Muscle layer of colon (tissue), 2 donors: ENCODE measurements around the gene CCDC9B.

ENCODE experiments used
- H3K27ac ChIP-seq: one replicate; pipeline ENCODE4 v1.7.0; 2013; ENCODE audit warnings: low read depth, mild to moderate bottlenecking, low read length, moderate library complexity
- H3K27me3 ChIP-seq, 2 donors: one replicate each; pipeline ENCODE4 v1.7.0; 2013; ENCODE audit warnings: low read length in 2 of 2, mild to moderate bottlenecking in 2 of 2; ENCODE audit not compliant: insufficient read depth in 2 of 2, control insufficient read depth in 1 of 2
- H3K36me3 ChIP-seq: one replicate; pipeline ENCODE4 v1.7.0; 2013; ENCODE audit warnings: mild to moderate bottlenecking, low read length; ENCODE audit not compliant: insufficient read depth
- H3K4me1 ChIP-seq: one replicate; pipeline ENCODE4 v1.7.0; 2013; ENCODE audit warnings: mild to moderate bottlenecking, low read length; ENCODE audit not compliant: insufficient read depth
- H3K4me3 ChIP-seq, 2 donors: one replicate each; pipeline ENCODE4 v1.7.0; 2013; ENCODE audit warnings: low read length in 2 of 2, low read depth in 1 of 2, mild to moderate bottlenecking in 1 of 2, moderate library complexity in 1 of 2
- H3K9ac ChIP-seq: one replicate; pipeline ENCODE4 v1.7.0; 2013; ENCODE audit warnings: low read length
- H3K9me3 ChIP-seq: one replicate; pipeline ENCODE4 v1.7.0; 2013; ENCODE audit warnings: mild to moderate bottlenecking, low read length
- donor health status: abdominal sarcoma.
- donor health status: Adenocarcinoma of cecum.

CCDC9B gene

DNA sequence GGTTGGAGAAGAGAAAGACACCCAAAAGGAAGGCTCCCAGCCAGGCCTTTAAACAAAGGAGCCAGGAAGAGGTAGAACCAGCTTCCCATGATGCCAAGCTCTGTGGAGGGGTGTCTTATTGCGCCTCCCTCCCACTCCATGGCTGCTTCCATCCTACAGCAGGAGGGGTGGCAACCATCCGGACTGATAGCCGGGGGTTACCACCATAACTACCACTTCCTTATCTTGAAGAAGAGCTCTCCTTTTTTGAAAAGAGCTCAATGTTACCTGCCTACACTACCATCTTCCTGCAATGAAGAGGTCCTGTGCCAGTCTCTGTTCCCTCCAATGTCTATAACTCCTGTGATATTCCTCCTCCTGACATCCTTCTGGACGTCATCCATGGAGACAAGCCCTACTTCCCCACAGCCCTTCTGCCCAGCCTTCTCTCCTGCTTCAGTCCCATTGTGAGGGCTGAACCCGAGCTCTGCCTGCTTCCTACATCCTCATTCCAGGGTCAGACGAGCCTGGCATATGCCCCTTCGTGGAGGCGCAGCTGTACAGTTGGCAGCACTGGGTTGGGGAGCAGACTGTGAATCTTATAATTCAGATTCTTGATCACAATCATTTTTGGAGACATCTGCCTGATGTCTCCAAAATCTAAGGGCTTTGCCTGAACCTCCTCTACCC lies 8.5 kb downstream of the CCDC9B start:
- H3K4me3 ChIP-seq, result no peak overlapping the region
- H3K27me3 ChIP-seq, result no peaks in the 10 kb centered on the region
- peaks cover 31% of the 10 kb centered on the region for H3K36me3 ChIP-seq
- peaks cover 94% of the 10 kb centered on the region for H3K4me1 ChIP-seq
- H3K9ac ChIP-seq, result no peak overlapping the region
- H3K27ac ChIP-seq, result peak overlapping the region; percentile 95
- H3K9me3 ChIP-seq, result no peaks in the 10 kb centered on the region

DNA sequence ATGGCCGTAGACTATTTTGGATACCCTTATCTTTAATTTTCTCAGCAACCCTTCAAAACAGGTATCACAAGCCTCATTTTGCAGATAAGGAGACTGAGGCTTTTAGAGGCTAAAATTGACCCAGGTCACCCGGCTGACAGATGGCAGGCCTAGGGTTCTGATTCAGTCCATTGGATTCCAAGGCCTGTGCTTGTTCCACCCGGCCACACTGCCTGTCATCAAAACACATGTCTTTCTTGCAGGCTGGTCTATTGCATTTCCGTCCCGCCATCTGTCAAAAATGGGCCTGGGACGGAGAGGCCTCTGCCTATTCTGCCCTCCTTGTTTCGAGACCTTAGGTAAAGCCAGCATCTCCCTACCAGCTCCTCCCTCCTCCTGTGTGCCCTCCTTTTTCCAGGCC lies 9.1 kb downstream of the CCDC9B start:
- H3K27me3 ChIP-seq, result no peaks in the 10 kb centered on the region
- H3K4me3 ChIP-seq, result no peak overlapping the region
- H3K27ac ChIP-seq, result peak overlapping the region; percentile 95
- no peak overlapping the region for H3K9ac ChIP-seq
- H3K4me1 ChIP-seq, result peaks cover 94% of the 10 kb centered on the region
- H3K9me3 ChIP-seq, result no peaks in the 10 kb centered on the region
- peaks cover 33% of the 10 kb centered on the region for H3K36me3 ChIP-seq

- Histone ChIP-seq H3K27me3 (no peaks in the 10 kb centered on the region), H3K9ac (peak overlapping the region; percentile 55), H3K27ac (peak overlapping the region; percentile 95), H3K9me3 (no peaks in the 10 kb centered on the region), H3K4me1 (peaks cover 94% of the 10 kb centered on the region), H3K4me3 (no peak overlapping the region), H3K36me3 (peaks cover 31% of the 10 kb centered on the region)
Measured at GRCh38 chr15:40331026-40331425, 9.7 kb downstream of the CCDC9B start.

- no peak overlapping the region for H3K4me3 ChIP-seq
- peak overlapping the region; percentile 55 for H3K9ac ChIP-seq
- no peaks in the 10 kb centered on the region for H3K9me3 ChIP-seq
- H3K4me1 ChIP-seq, result peaks cover 91% of the 10 kb centered on the region
- H3K27ac ChIP-seq, result peak overlapping the region; percentile 95
- peaks cover 25% of the 10 kb centered on the region for H3K36me3 ChIP-seq
- H3K27me3 ChIP-seq, result no peaks in the 10 kb centered on the region
Measured at GRCh38 chr15:40330368-40330836, 10.3 kb downstream of the CCDC9B start.

DNA sequence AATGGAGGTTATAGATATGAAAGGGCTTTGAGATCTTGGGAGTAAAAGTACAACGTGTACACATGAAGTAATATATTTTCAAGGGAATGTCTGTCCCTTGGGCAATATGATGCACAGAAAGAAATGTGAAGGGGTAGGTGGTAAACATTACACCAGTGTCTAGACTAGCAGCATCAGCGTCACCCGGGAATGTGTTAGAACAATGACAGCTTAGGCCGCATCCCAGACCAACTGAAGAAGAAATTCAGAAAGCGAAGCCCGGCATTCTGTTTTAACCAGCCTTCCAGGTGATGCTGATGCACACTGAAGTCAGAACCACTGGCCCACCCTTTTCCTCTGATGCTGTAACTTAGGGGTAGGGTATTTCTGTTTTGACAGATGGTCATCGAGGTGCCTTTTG lies 10.9 kb downstream of the CCDC9B start:
- no peak overlapping the region for H3K9ac ChIP-seq
- no peaks in the 10 kb centered on the region for H3K9me3 ChIP-seq

GRCh38 chr15:40328751-40329150 lies 12.0 kb downstream of the CCDC9B start:
- H3K27me3 ChIP-seq, result no peaks in the 10 kb centered on the region
- peak overlapping the region in 1 of 2 donors; percentile 71 for H3K4me3 ChIP-seq
- H3K27ac ChIP-seq, result peak overlapping the region; percentile 84
- no peaks in the 10 kb centered on the region for H3K9me3 ChIP-seq
- peak overlapping the region; percentile 70 for H3K9ac ChIP-seq
- peaks cover 18% of the 10 kb centered on the region for H3K36me3 ChIP-seq
- H3K4me1 ChIP-seq, result peaks cover 76% of the 10 kb centered on the region

More for the DNA sequence above, 10.9 kb downstream of the CCDC9B start:
- no peak overlapping the region for H3K4me3 ChIP-seq
- H3K27ac ChIP-seq, result peak overlapping the region; percentile 84
- no peaks in the 10 kb centered on the region for H3K27me3 ChIP-seq
- H3K4me1 ChIP-seq, result peaks cover 87% of the 10 kb centered on the region
- H3K36me3 ChIP-seq, result peaks cover 19% of the 10 kb centered on the region

- peaks cover 73% of the 10 kb centered on the region for H3K4me1 ChIP-seq
Measured at GRCh38 chr15:40328176-40328575, 12.6 kb downstream of the CCDC9B start.

GRCh38 chr15:40327457-40327856 lies 13.3 kb downstream of the CCDC9B start:
- Histone ChIP-seq H3K36me3 (peaks cover 18% of the 10 kb centered on the region), H3K27me3 (no peaks in the 10 kb centered on the region), H3K27ac (peak overlapping the region; percentile 84), H3K9me3 (no peaks in the 10 kb centered on the region), H3K4me1 (peaks cover 72% of the 10 kb centered on the region), H3K4me3 (peak overlapping the region in 1 of 2 donors; percentile 71), H3K9ac (peak overlapping the region; percentile 70)

More at GRCh38 chr15:40328176-40328575, 12.6 kb downstream of the CCDC9B start:
- H3K4me3 ChIP-seq, result peak overlapping the region in 1 of 2 donors; percentile 71
- H3K27me3 ChIP-seq, result no peaks in the 10 kb centered on the region
- peaks cover 18% of the 10 kb centered on the region for H3K36me3 ChIP-seq
- peak overlapping the region; percentile 84 for H3K27ac ChIP-seq
- H3K9me3 ChIP-seq, result no peaks in the 10 kb centered on the region
- H3K9ac ChIP-seq, result peak overlapping the region; percentile 70

- H3K9me3 ChIP-seq, result no peaks in the 10 kb centered on the region
- H3K9ac ChIP-seq, result peak overlapping the region; percentile 70
- H3K36me3 ChIP-seq, result peaks cover 15% of the 10 kb centered on the region
- peak overlapping the region; percentile 94 for H3K27ac ChIP-seq
- peaks cover 66% of the 10 kb centered on the region for H3K4me1 ChIP-seq
- H3K4me3 ChIP-seq, result peak overlapping the region; percentile 71 to 85
- H3K27me3 ChIP-seq, result no peaks in the 10 kb centered on the region
Measured at GRCh38 chr15:40325700-40326099, 15.0 kb downstream of the CCDC9B start.

DNA sequence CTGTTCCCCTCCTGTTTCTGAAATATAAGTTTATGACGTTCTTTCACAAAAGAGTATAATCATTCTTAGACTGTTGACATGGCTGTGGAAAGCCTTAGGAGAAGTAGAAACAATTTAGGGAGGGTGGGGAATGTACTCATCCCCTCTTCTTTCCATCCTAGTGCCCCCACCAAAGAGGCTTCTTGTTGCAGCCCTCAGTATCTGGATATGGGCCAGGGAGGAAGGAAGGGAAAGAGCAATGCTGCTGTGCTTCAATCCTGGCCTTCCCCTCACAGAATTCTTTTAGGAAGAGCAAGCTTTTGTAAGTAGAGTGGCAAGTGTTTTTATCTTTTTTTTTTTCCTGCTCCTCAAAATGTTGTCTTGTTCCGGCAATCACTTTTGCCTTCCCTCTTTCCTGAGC lies 15.6 kb downstream of the CCDC9B start:
- Histone ChIP-seq H3K27ac (peak overlapping the region; percentile 94), H3K27me3 (no peaks in the 10 kb centered on the region), H3K9ac (peak overlapping the region; percentile 70), H3K36me3 (peaks cover 15% of the 10 kb centered on the region), H3K4me1 (peaks cover 61% of the 10 kb centered on the region), H3K9me3 (no peaks in the 10 kb centered on the region), H3K4me3 (peak overlapping the region; percentile 71 to 85)

GRCh38 chr15:40323953-40324937 lies 16.5 kb downstream of the CCDC9B start:
- Histone ChIP-seq H3K27ac (peak overlapping the region; percentile 94), H3K9me3 (no peaks in the 10 kb centered on the region), H3K27me3 (no peaks in the 10 kb centered on the region), H3K9ac (peak overlapping the region; percentile 70), H3K36me3 (peaks cover 15% of the 10 kb centered on the region), H3K4me3 (peak overlapping the region; percentile 71 to 85), H3K4me1 (peaks cover 51% of the 10 kb centered on the region)
